ENCODE results near the gene DCTN2.
"Not testable (repeated sequence)": the region's sequence is repeated elsewhere in the genome, so short reads cannot be mapped to it uniquely, and the experiment has no call there.

Gene DCTN2

DNA sequence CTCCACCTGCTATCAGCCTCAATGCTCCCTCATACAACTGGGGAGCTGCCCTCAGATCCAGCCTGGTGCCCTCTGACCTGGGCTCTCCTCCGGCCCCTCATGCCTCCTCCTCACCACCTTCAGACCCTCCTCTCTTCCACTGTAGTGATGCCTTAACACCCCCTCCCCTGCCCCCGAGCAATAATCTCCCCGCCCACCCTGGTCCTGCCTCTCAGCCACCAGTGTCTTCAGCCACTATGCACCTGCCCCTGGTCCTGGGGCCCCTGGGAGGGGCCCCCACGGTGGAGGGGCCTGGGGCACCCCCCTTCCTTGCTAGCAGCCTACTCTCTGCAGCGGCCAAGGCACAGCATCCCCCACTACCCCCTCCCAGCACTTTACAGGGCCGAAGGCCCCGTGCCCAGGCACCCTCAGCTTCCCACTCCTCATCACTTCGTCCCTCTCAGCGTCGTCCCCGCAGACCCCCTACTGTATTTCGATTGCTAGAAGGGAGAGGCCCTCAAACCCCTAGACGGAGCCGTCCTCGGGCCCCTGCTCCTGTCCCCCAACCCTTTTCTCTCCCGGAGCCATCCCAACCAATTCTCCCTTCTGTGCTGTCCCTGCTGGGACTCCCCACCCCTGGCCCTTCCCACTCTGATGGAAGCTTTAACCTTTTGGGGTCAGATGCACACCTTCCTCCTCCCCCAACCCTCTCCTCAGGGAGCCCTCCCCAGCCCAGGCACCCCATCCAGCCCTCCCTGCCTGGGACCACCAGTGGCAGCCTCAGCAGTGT lies 21.2 kb downstream of the DCTN2 start:
- no peak for DNase-seq

DNA sequence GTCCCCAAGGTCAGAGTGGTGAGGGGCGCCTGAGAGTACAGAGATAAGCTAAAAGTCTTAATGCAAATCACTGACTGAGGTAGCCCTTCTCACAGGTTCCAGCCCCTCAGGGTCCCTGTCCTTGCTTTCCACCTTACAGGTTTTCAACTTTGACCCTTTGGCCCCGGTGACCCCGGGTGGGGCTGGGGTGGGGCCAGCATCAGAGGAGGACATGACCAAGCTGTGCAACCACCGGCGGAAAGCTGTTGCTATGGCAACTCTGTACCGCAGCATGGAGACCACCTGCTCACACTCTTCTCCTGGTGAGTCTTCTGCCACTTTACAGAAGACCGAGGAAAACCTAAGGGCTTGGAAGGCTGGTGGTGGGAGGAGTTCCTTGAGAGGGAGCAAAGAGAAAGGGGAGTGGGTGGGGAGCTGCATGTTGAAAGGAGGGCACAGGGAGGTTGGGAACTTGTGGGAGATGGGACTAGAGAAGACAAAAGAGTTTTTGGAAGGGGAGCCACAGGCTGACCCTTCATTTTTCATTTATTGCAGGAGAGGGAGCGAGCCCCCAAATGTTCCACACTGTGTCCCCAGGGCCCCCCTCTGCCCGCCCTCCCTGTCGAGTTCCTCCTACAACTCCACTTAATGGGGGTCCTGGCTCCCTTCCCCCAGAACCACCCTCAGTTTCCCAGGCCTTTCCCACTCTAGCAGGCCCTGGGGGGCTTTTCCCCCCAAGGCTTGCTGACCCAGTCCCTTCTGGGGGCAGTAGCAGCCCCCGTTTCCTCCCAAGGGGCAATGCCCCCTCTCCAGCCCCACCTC lies 22.0 kb downstream of the DCTN2 start:
- DNase-seq = no peak

- DNase-seq = peak in 1 of 2 donors; percentile 31
Observed at GRCh38 chr12:57523706-57524614, 23.0 kb downstream of the DCTN2 start.

GRCh38 chr12:57522887-57523705 lies 23.9 kb downstream of the DCTN2 start:
- DNase-seq = peak; percentile 63 to 69

DNA sequence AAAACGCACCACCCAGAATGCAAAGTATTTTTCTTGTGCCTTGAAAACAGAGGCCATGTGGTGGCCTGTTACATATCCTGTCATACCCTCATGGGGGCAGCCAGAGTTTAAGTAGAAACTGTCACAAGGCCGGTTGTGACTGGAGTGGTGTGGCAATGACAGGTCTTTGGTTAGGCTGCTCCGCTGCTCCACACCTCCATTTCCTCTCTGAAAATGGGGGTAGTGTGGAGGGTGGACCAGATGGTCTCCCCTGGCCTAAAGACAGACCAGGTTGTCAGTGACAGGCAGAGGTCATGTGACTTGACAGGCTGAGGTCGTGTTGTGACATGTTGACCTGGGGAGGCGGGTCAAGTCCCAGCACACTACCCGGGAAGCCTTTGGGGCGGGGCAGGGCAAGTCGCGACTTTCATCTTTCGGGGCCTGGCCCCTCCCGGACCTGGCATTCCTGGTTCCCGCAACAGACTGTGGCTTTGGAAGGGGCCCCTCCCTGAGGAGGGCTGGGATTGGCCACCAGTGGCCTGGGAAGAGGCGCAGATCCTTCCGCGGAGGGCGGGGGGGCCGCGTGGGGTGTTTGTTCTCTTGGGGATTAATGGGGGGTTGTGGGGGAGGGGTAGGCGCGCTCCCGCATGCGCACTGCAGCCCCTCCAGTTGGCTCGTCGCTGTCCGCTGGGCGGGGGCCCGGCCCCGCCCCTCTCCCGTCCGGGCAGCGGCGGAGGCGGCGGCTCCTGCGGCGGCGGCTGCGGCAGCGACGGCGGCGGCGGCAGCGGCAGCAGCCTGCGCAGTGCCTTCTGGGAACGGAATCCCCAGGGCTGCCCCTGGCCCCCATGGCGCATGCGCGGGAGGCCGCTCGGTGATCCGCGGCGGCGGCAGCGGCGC lies 24.7 kb downstream of the DCTN2 start, which contains the start of gene MBD6:
TSS of gene MBD6 (plus strand) at position 814 of the 876 bp plus-strand sequence. CDS start 1,480 bp downstream, outside the sequence.
- DNase-seq = peak; percentile 93 to 94

- DNase-seq = peak; percentile 17 to 21
Observed at GRCh38 chr12:57521525-57522010, 25.4 kb downstream of the DCTN2 start.

- DNase-seq = peak; percentile 100
Observed at GRCh38 chr12:57520053-57520818, 26.8 kb downstream of the DCTN2 start, which contains the start of gene DDIT3. Gene DDIT3, minus strand, starts transcription at chr12:57520514. Its CDS starts 3,108 bp downstream, at chr12:57517406.

- peak; percentile 32 to 37 for DNase-seq
Observed at GRCh38 chr12:57519796-57520052, 27.3 kb downstream of the DCTN2 start.

DNA sequence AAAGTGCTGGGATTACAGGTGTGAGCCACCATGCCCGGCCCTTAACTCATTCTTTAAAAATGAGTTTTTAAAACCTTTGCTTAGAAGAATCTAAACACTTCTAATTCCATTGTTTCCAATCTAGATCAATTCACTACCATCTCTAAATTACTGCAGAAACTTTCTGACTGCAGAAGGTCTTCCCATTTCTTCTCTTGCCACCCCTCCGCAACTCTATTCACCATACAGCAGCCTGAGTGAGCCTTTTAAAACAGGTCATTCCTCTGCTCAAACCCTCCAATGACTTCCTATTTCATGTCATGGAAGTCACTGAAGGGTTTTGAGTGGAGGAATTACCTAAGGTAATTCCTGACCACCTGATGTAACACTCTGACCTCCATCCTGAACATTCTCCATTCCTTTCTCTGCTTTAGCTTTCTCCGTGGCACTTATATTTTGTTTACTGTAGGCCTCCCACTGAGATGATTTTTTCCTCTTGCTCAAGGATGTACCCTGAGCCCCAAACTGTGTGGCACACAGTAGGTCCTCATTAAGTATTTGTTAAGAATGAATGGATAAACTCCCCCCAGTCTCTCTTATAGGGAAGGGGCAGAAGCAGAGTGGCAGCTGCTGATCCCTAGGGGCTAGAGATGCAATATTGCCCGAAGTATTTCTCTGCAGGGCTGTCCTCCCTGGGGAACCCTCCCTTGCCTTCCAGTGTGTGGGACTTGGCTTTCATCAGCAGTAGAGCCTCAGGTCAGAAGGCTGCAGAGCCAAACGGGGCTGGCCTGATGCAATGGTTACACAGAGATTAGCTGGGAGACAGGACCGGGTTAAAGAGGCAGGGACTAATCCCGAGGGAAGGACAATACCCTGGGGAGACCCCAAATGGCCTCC lies 27.8 kb downstream of the DCTN2 start:
- DNase-seq = peak in 1 of 2 donors; percentile 19

GRCh38 chr12:57518176-57518919 lies 28.6 kb downstream of the DCTN2 start:
- DNase-seq = no peak

DNA sequence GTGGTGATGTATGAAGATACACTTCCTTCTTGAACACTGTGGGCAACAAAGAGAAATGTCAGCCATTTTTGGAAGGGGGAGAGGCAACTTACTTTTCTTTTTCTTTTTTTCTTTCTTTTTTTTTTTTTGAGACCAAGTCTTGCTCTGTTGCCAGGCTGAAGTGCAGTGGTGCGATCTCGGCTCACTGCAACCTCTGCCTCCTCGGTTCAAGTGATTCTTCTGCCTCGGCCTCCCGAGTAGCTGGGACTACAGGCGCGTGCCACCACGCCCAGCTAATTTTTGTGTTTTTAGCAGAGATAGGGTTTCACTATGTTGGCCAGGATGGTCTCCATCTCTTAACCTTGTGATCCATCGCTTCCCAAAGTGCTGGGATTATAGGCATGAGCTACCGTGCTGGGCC lies 29.3 kb downstream of the DCTN2 start:
- DNase-seq = not testable (repeated sequence)

- DNase-seq = no peak
Observed at GRCh38 chr12:57517187-57517586, 29.8 kb downstream of the DCTN2 start.

- no peak for DNase-seq
Observed at GRCh38 chr12:57516617-57517153, 30.3 kb downstream of the DCTN2 start.

DNA sequence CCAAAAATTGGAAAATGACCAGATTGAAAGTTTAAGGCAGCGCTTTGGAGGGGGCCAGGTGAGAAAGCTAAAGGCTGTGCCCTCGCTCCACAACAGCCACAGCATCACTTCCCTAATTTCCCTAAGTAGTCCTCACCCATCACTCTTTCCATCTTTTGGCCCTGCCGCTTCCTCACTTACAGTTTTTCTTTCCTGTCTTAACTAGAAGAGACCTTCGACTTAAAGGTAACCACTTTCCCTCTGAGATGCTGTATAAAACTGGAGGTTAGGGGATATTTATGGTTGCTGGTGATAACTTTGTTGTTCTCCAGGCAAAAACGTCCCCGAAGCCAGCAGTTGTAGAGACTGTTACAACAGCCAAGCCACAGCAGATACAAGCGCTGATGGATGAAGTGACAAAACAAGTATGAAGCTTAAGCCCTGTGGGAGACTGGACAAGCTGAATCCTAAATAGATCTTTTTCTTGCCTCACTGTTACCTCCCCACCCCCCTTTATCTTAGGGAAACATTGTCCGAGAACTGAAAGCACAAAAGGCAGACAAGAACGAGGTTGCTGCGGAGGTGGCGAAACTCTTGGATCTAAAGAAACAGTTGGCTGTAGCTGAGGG lies 31.0 kb downstream of the DCTN2 start:
- no peak for DNase-seq

- no peak for DNase-seq
Observed at GRCh38 chr12:57515408-57515933, 31.5 kb downstream of the DCTN2 start.

GRCh38 chr12:57514720-57515407 lies 32.1 kb downstream of the DCTN2 start:
- no peak for DNase-seq

DNA sequence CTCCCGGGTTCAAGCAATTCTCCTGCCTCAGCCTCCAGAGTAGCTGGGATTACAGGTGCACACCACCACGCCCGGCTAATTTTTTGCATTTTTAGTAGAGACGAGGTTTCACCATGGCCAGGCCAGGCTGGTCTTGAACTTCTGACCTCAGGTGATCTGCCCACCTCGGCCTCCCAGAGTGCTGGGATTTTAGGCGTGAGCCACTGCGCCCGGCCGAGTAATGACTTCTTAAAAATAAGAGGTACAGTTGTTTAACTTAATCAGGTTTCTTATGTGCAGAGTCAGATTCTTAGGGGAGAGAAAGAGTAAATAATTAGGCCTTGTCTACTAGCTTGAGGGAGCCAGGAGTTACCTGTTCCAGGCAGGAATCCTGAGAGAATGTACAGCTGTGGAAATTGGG lies 32.7 kb downstream of the DCTN2 start:
- not testable (repeated sequence) for DNase-seq

Data from CD4-positive, alpha-beta T cell treated with Interleukin-4 for 1 hour (primary cell).